HG02852 (cell line): ENCODE measurements around the gene FURIN.
"Not testable (repeated sequence)": the region's sequence is repeated elsewhere in the genome, so short reads cannot be mapped to it uniquely, and the experiment has no call there.

Source experiments
- ATAC-seq: cut with Tn5 transposase; IDR thresholded peaks from one replicate; pipeline ENCODE4 v1.9.1; 2021; ENCODE audit warnings: mild to moderate bottlenecking, moderate library complexity; ENCODE audit not compliant: unreplicated experiment

FURIN gene

GRCh38 chr15:90901175-90902039 is 33.0 kb downstream of the FURIN start:
- no peak for ATAC-seq

DNA sequence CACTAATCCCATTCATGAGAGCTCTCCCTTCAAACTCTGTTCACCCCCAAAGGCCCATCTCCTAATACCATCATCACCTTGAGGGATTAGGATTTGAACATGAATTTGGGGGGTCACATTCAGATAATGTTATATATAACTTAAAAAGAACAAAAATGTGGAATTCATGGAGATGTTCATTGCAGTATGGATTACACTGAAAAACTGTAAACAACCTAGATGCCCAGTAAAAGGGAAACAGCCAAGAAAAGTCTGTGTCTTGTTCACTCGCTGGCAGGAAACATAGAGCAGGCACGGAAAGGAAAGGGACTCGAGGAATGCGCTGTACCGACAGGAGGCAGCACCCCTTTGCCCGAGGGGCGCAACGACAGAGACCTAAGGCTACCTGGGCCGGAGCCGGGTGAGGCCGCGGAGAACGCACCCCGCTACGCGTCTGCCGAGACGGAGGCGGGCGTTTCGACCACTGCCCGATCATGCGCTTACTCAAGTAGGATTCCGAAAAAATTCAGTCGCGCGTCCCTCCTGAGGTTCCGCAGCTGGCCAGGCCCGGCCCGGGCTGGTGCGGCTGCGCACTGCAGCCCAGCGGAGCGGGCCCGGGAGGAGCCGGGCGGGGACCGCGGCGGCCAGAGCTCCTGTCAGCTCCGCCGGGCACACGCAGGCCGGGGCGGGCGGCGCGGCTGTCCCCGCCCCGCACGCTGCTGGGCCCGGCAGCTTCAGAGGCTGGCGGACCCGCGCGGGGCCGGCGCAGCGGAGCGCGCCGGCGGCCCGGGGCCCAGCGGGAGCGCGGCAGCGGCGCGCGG is 33.9 kb downstream of the FURIN start:
- peak; percentile 66 for ATAC-seq

DNA sequence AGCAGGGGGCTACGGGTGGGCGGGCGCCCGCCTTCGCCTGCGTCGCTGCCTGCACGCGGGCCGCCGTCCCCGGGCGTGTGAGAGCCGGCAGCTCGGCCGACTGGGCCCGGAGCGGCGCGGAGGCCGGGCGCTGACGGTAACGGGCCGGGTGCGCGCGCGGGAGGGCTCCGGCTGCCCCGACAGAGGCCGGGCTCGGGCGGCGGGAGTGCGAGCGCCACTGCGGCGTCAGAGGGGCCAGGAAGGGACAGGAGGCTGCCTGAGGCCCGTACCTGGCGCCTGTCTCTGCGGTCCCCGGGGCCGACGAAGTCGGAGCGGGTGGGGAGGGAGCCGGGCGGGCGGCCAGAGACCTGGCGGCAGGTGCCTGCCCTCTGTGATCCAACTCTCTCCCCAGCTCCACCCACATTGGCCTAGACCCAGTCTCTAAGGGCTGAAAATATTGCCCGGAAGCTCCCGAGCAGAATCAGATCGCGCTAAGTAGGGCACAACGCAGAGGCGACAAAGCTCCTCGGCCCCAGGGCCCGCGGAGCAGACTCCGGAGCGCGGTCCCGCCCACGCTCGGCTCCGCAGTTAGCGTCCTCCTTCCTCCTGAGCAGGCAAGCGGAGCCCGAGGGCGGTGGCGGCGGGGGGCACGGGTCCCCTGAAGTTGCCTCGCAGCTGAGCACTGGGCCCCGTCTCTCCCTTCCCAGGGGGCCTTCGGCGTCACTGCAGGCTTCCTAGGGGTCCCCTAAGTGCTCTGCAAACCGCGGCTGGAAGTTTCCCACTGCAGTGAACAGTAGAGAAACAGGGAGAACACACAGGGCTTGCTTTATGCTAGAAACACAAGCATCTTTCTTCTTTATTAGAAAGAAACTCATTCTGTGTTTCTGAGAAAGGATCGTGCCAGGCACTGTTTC is 34.7 kb downstream of the FURIN start, which contains the start of gene MAN2A2:
MAN2A2 (plus strand) TSS at position 463 of the 893 bp plus-strand sequence. CDS start 906 bp downstream, outside the sequence.
- peak; percentile 57 for ATAC-seq

GRCh38 chr15:90903733-90904536 is 35.5 kb downstream of the FURIN start:
- no peak for ATAC-seq

DNA sequence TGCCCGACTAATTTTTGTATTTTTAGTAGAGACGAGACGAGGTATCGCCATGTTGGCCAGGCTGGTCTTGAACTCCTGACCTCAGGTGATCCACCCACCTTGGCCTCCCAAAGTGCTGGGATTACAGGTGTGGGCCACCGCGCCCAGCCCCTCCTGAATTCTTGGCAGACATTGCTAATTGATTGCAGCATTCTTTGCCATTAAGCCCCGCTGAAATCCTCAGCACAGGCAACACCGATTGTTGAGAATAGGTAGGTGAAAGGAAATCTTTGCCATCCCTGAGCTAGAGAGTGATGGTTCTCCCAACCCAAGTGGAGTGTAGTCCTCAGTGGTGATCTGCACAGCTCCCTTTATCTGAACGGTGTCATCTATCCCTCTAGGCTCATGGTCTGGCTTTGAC is 36.4 kb downstream of the FURIN start:
- no peak for ATAC-seq

DNA sequence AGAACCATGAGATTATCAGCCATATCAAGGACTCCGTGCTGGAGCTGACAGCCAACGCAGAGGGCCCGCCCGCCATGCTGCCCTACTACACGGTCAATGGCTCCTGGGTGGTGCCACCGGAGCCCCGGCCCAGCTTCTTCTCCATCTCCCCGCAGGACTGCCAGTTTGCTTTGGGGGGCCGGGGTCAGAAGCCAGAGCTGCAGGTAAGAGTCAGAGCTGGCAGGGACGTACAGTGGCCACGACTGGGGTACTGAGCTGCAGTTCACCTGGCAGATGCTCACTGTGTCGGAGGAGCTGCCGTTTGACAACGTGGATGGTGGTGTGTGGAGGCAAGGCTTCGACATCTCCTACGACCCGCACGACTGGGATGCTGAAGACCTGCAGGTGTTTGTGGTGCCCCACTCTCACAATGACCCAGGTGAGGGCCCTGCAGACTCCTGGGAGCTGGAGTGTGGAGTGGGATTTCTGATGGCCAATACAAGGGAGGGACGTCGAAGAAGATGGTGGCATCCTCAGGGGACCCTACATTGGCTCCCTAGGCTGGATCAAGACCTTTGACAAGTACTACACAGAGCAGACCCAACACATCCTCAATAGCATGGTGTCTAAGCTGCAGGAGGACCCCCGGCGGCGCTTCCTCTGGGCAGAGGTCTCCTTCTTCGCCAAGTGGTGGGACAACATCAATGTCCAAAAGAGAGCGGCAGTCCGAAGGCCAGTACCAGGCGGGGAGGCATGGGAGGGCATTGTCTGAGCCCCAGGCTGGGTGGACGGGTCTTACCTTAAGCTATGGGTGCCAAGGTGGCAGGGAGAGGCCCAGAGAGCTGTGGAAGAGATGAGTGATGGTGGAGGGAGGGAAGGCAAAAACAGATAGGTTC is 37.2 kb downstream of the FURIN start:
- ATAC-seq: no peak

GRCh38 chr15:90906181-90906849 is 37.9 kb downstream of the FURIN start:
- no peak for ATAC-seq

DNA sequence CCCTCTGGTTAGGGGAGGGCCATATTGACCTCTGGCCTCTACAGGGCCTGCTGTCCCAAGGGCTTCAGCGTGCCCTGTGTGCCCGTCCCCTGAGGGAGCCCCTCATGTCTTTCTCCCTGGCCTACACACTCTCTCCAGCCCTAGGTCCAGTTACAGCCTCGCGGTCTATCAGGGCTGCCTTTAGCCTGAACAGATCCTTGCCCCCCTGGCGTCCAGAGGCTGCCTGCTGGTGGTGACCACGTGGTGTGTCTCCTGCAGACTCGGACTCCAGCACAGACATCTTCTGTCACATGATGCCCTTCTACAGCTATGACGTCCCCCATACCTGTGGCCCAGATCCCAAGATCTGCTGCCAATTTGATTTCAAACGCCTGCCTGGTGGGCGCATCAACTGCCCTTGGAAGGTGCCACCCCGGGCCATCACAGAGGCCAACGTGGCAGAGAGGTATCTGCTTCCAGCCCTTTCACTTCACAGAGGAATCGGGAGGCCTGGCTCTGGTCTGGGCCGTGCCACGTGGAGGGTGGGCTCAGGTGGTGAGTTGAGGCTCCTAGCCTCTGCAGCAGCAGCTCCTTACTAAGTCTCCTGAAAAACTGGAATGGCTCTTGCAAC is 38.8 kb downstream of the FURIN start:
- ATAC-seq: no peak

DNA sequence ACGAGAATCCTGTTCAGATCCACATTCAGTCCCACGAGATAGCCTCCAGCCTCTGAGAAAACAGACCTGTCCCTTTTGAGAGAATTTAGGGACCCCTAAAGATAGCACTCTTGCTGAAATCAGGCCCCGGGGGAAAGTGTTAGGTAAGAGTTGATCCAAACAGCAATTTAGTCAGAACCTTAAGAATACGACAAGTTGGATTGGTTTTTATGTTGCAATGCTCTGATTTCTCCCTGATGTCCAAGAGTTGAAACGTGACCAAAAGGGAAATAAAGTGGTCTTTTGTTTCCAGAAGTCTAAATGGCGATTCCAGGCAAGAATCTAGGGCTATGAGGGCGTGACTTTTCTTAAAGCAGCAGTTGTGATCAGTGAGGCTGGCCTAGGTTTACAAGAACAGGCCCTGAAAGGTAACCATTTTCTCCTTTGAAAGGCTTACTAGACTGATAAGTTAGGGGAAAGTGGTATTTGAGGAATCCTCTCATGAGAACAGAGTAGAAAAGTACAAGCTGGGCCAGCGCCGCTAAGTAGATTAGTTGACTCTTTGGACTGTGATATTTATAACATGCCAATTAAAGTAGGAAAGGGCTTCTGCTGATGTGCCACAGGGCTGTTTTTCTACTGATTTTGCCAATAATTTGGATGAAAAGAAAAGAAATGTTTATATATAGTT is 39.6 kb downstream of the FURIN start:
- no peak for ATAC-seq

DNA sequence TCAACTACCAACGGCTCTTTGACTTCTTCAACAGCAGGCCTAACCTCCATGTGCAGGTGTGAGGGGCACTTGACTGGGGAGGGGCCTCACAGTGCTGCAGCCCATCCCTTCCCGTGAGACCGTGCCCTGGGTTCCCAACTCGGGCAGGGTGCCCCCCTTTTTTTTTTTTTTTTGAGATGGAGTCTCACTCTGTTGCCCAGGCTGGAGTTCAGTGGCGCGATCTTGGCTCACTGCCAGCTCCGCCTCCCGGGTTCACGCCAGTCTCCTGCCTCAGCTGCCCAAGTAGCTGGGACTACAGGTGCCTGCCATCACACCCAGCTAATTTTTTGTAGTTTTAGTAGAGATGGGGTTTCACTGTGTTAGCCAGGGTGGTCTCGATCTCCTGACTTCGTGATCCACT is 41.1 kb downstream of the FURIN start:
- ATAC-seq: not testable (repeated sequence)

- no peak for ATAC-seq
Observed at GRCh38 chr15:90909976-90910375, 41.6 kb downstream of the FURIN start.

DNA sequence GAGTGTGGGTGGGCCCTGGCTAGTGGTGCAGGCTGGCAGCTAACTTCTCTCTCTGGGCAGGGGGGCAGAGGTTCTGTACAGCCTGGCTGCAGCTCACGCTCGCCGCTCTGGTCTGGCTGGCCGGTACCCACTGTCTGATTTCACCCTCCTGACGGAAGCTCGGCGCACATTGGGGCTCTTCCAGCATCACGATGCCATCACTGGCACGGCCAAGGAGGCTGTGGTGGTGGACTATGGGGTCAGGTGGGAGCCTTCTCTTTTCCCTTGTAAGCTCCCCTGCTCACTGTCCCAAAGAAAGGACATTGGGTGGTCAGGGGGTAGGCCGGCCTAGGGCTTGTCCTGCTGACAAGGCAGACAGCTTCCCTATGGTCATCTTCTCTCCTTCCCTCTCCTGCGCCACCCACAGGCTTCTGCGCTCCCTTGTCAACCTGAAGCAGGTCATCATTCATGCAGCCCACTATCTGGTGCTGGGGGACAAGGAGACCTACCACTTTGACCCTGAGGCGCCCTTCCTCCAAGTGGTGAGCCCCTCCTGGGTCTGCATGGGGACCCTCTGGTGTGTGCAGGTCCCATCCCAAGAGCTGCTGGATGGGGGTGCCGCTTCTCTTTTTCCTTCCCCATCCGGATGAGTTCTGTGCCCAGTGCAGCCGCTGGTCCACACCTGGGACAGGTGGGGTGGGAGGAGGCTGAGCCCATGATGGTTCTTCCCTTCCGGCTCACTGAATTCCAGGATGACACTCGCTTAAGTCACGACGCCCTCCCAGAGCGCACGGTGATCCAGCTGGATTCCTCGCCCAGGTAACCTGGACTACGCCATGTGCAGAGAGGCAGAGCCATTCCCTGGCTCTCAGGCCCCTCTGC is 42.3 kb downstream of the FURIN start:
- no peak for ATAC-seq

- ATAC-seq: no peak
Observed at GRCh38 chr15:90911302-90911623, 42.9 kb downstream of the FURIN start.

DNA sequence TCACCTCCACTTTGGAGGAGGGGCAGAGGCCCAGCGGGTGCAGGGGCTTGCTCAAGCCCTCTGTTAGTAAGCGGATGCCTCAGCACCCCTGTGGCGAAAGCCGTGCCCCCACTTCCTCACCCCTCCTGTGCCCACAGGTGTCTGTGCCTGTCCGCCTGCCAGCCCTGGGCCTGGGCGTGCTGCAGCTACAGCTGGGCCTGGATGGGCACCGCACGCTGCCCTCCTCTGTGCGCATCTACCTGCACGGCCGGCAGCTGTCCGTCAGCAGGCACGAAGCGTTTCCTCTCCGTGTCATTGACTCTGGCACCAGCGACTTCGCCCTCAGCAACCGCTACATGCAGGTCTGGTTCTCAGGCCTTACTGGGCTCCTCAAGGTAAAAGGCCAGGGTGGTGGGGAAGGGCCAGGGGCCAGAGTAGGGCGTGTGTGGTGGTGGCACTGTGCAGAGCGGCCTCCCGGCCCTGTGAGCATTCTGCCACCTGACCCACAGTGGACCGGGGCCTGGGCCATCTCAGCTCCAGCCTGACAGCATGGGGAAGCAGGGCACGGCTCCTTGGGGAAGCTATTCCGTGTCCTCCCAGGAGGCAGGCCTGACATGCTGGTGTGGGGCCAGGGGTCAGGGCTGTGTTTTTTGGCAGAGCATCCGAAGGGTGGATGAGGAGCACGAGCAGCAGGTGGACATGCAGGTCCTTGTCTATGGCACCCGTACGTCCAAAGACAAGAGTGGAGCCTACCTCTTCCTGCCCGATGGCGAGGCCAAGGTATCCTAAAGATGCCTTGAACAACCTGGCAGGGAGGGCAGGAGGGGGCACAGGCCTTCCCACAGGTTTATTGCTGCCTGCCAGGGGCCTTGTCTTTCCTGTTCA is 43.8 kb downstream of the FURIN start:
- ATAC-seq: no peak

DNA sequence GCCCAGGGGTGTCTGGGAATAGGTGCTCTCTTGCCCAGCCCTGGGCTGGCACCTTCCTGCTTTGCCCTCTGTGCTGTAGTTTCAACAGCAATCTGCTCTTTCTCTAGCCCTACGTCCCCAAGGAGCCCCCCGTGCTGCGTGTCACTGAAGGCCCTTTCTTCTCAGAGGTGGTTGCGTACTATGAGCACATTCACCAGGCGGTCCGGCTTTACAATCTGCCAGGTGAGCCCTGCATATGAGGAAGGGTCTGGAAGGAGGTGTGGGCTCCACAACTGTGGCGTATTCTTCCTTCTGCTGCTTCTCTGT is 44.3 kb downstream of the FURIN start:
- no peak for ATAC-seq

GRCh38 chr15:90913398-90913944 is 45.1 kb downstream of the FURIN start:
- no peak for ATAC-seq
